Omental fat pad (tissue), 4 donors: ENCODE data around the gene CLMN. TPM values are rescaled to one million over a fixed set of nuclear protein-coding genes. Genes with fewer than 3 reads are reported as not detected.

Experiments
- ATAC-seq: fragments of 150-250 bp; one replicate; pipeline ENCODE4 v1.9.1; 2016; ENCODE audit warnings: mild to moderate bottlenecking, moderate library complexity; ENCODE audit not compliant: low FRiP score
- DNase-seq: peaks from one replicate; pipeline ENCODE4 v3.0.0-alpha.2; 2019; ENCODE audit warnings: low spot score
- total RNA-seq, 4 donors: library from RNA; depleted of rRNA; stranded (reverse); fragments of >200 nt; gene quantifications; one replicate each; pipeline ENCODE4 v1.1.0, GENCODE V29; 2016
- TF ChIP-seq, protein P1 (sequence below), 3 donors: fragments of 450-650 bp; IDR thresholded peaks; one replicate each; pipeline ENCODE4 v1.5.1; 2016 to 2017; ENCODE audit warnings: antibody characterized with exemption in 3 of 3, mild to moderate bottlenecking in 3 of 3, moderate library complexity in 2 of 3

CLMN gene
- total RNA-seq, 4 donors from 2014 or later = 25.1 to 41.9 (median 32.9) TPM

DNA sequence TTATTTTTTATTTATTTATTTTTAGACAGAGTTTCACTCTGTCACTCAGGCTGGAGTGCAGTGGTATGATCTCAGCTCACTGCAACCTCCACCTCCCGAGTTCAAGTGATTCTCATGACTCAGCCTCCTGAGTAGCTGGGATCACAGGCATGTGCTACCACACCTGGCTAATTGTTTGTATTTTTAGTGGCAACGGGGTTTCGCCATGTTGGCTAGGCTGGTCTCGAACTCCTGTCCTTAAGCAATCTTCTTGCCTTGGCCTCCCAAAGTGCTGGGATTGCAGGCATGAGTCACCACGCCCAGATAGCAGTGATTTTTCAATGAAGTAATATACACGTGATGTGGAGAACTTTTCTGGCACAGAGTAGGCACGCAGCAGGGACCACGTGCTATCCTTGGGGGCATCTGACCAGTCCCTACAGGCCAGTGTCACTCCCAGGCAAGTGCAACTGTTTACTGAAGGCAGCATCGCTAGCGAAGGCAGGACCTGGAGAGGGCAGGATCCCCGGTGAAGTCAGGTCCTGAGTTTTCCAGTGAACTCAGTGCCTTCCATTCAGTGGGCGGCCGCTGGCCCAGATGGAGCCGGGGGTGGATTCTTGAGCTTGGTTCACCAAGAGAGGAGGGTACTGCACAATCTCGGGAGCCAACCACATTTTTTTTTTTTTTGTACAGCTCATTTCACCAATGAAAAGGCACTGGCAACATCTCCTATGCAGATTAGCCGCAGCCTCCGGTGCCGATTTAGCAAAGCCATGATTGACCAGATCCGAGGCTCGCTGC, 11.1 kb upstream of the CLMN start:
- TF ChIP-seq, protein P1, sequence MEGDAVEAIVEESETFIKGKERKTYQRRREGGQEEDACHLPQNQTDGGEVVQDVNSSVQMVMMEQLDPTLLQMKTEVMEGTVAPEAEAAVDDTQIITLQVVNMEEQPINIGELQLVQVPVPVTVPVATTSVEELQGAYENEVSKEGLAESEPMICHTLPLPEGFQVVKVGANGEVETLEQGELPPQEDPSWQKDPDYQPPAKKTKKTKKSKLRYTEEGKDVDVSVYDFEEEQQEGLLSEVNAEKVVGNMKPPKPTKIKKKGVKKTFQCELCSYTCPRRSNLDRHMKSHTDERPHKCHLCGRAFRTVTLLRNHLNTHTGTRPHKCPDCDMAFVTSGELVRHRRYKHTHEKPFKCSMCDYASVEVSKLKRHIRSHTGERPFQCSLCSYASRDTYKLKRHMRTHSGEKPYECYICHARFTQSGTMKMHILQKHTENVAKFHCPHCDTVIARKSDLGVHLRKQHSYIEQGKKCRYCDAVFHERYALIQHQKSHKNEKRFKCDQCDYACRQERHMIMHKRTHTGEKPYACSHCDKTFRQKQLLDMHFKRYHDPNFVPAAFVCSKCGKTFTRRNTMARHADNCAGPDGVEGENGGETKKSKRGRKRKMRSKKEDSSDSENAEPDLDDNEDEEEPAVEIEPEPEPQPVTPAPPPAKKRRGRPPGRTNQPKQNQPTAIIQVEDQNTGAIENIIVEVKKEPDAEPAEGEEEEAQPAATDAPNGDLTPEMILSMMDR (IDR thresholded peaks at IDR 0.05) = no peak
- ATAC-seq = no peak
- DNase-seq = no peak

DNA sequence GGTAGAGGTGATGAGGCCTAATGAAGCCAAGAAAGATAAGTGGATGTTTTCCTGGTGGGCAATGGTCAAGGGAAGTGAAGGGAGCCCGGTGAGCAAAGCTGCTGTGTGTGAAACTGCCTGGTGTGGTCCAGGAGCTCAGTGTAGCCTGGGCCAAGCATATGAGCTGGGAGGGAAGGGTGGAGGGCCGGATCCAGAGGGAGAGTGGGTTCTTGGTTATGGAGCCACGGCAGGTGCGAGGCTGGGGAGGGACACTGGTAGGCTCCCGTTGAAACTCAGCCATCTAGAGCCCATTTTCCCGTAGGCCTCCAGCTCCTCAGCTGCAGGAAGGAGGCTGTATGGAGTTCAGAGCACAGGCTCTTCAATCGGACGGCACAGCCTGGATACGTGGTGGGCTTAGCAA, 10.2 kb upstream of the CLMN start:
- TF ChIP-seq, protein P1 (IDR thresholded peaks at IDR 0.05) = no peak
- no peak for DNase-seq
- ATAC-seq = no peak

DNA sequence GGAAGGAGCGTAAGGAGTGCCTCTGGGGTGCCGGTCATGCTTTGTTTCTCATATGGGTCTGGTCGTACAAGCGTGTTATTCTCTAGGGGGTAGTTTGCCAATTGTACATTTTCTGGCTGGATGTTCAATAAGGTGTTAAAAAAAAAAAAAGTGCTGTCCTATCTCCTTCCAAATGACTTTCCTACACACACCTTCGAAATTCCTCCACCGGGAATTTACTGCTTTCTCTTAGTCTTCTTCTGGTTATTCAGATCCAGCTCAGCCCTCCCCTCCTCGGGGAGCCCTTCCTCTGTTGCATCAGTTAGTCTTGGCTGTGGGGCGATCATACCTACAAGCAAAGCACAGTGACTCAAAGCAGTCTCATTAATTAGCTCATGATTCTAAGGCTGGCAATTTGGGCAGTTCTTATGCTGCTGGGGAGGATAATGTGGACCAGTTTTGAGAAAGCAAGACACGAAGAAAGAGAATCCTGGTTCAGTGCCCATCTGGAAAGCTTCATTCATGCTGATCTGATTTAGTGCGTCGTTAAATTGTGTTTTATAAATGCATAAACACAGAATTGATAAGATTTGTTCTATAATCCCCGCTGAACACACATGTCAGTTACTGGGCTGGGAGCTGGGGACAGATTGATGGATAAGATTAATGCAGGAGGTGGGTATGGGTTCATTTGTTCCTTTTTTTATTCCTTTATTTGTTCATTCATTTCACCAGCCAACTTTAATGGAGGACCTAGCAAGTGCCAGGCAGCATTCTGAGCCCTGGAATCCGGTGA, 9.2 kb upstream of the CLMN start:
- TF ChIP-seq, protein P1 (IDR thresholded peaks at IDR 0.05) = no peak
- no peak for ATAC-seq
- DNase-seq = no peak

DNA sequence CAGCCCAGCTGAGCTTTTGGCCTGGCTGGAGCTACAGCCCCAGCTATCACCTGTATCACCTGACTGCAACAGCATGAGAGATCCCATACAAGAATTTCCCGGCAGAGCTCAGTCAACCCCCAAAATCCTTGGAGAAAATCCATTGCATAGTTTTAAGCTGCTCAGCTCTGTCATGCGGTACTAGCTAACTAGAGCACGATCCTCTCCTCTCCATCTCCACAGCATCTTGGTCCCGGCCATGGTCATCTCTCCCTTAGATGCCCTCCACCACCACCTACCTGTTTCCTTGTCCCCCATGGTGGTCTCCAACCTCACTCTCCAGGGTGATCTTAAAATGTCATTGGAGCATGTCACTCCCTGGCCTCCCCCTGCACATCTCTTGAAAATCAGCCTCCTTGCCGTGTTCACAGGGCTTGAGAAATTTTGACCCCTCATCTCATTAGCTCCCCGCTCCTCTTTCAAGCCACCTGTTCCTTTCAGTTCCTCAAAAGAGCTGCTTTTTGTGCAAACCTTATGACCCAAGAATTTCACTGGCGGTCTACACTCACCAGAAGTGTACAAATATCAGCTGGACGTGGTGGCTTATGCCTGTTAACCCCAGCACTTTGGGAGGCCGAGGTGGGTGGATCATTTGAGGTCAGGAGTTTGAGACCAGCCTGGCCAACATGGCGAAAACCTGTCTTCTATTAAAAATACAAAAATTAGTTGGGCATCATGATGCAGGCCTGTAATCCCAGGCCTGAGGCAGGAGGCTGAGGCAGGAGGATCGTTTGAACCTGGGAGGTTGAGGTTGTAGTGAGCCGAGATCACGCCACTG, 8.1 kb upstream of the CLMN start:
- DNase-seq = no peak
- ATAC-seq = no peak
- TF ChIP-seq, protein P1 (IDR thresholded peaks at IDR 0.05) = no peak

DNA sequence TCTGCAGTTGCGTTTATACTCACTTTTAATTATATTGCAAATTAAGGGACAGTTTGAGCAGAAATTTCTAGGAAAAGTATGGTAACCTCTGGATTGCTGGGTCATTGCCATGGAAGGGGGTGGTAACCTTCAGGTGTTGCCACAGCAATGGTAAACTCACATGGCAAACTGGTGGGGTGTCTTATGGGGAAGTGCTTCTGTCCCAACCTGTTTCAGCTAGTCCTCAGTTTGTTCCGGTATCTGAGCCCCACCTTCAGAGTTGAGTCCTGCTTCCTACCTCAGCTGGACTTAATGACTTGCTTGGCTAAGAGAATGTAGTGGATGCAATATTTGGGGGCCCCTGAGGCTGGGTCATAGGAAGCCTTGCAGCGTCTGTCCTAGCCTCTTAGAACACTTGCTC, 7.3 kb upstream of the CLMN start:
- ATAC-seq (no peak), DNase-seq (no peak)
- TF ChIP-seq, protein P1 (IDR thresholded peaks at IDR 0.05) = no peak

DNA sequence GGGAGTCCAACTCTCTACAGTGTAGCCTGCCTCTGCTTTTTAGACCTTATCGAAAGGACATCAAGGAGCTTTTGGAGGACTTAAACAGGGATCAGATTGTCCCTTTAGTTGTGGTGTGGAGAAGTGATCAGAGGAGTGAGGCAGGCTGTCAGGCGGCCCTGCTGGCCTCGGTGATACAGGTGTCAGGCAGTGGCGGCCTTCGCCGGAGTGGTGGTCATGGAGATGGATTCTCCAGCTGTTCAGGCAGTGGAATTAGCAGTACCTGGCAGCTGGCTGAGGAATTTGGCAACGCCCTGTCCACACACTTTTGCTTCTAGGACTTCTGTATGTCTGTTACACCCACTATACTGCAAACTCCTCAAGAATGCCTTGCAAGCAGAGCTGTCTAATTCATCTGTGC, 4.2 kb upstream of the CLMN start:
- no peak for DNase-seq

More for the DNA sequence above, 4.2 kb upstream of the CLMN start:
- TF ChIP-seq, protein P1 (IDR thresholded peaks at IDR 0.05) = no peak
- no peak for ATAC-seq
